Hepatocyte (in vitro differentiated cells): ENCODE measurements around the gene CNTNAP1. TPM values are rescaled to one million over a fixed set of nuclear protein-coding genes. Genes with fewer than 3 reads are reported as not detected.

Experiments used
- DNase-seq: peaks from one replicate; pipeline ENCODE4 v3.0.0-alpha.2; 2016; ENCODE audit warnings: low spot score
- H2AFZ ChIP-seq: fragments of 200-600 bp; sonication (generic); 2 replicates; pipeline ENCODE4 v1.6.0; 2016; ENCODE audit warnings: antibody characterized with exemption, mild to moderate bottlenecking
- H3K27ac ChIP-seq: fragments of 200-600 bp; sonication (generic); 2 replicates; pipeline ENCODE4 v1.5.1; 2016; ENCODE audit warnings: mild to moderate bottlenecking
- H3K27me3 ChIP-seq: fragments of 200-600 bp; sonication (generic); 2 replicates; pipeline ENCODE4 v1.6.1; 2016
- H3K36me3 ChIP-seq: fragments of 200-600 bp; sonication (generic); replicated peaks from 2 replicates; pipeline ENCODE4 v1.5.1; 2016; ENCODE audit warnings: low read depth; ENCODE audit not compliant: insufficient read depth
- H3K4me1 ChIP-seq: fragments of 200-600 bp; sonication (generic); 2 replicates; pipeline ENCODE4 v1.5.1; 2016; ENCODE audit warnings: mild to moderate bottlenecking, moderate library complexity; ENCODE audit not compliant: insufficient read depth
- H3K4me2 ChIP-seq: fragments of 200-600 bp; sonication (generic); 2 replicates; pipeline ENCODE4 v1.6.0; 2016
- H3K4me3 ChIP-seq: fragments of 200-600 bp; sonication (generic); 2 replicates; pipeline ENCODE4 v1.5.1; 2016; ENCODE audit warnings: mild to moderate bottlenecking
- H3K79me2 ChIP-seq: fragments of 200-600 bp; sonication (generic); 2 replicates; pipeline ENCODE4 v1.6.0; 2017; ENCODE audit warnings: mild to moderate bottlenecking
- H3K9me2 ChIP-seq: fragments of 200-600 bp; sonication (generic); replicated peaks from 2 replicates; pipeline ENCODE4 v1.6.0; 2017; ENCODE audit warnings: mild to moderate bottlenecking; ENCODE audit not compliant: insufficient read depth
- H3K9me3 ChIP-seq: fragments of 200-600 bp; sonication (generic); 2 replicates; pipeline ENCODE4 v1.5.1; 2016; ENCODE audit warnings: low read depth, mild to moderate bottlenecking
- H4K20me1 ChIP-seq: fragments of 200-600 bp; sonication (generic); 2 replicates; pipeline ENCODE4 v1.6.0; 2016; ENCODE audit warnings: mild to moderate bottlenecking; ENCODE audit not compliant: insufficient read depth, poor library complexity, severe bottlenecking
- EZH2 ChIP-seq: fragments of 200-600 bp; sonication (generic); IDR thresholded peaks from 2 replicates; pipeline ENCODE4 v1.6.1; 2016; ENCODE audit warnings: antibody characterized with exemption, mild to moderate bottlenecking, borderline replicate concordance
- EZH2phosphoT487 ChIP-seq: fragments of 200-600 bp; sonication (generic); IDR thresholded peaks from one replicate; pipeline ENCODE4 v1.6.1; 2018; ENCODE audit warnings: antibody characterized with exemption, mild to moderate bottlenecking, low read depth, moderate library complexity; ENCODE audit not compliant: unreplicated experiment, severe bottlenecking
- WGBS: methylation state at CpG from one replicate; pipeline ENCODE4 v1.1.6; 2016; ENCODE audit warnings: low lambda C conversion rate; ENCODE audit errors: missing lambda C conversion rate; 5-methylcytosine and 5-hydroxymethylcytosine counted together
- polyA plus RNA-seq: library from polyadenylated mRNA; unstranded; fragments of >200 nt; fragmentation: Nextera tagmentation; extraction: Ambion mirVana; gene quantifications from 2 replicates; pipeline ENCODE4 v1.2.1, GENCODE V29; 2016
- total RNA-seq: library from RNA; depleted of rRNA; stranded (reverse); fragments of >200 nt; gene quantifications from 2 replicates; pipeline ENCODE4 v1.2.3, GENCODE V29; 2014
- TF ChIP-seq, protein P1 (sequence below): fragments of 200-600 bp; sonication (generic); IDR thresholded peaks from 2 replicates; pipeline ENCODE4 v1.5.1; 2016; ENCODE audit warnings: antibody characterized with exemption, mild to moderate bottlenecking; ENCODE audit not compliant: poor library complexity

CNTNAP1 gene
- total and polyA plus RNA-seq, 2 experiments from 2014 or later, result 2.6 to 4.4 TPM

DNA sequence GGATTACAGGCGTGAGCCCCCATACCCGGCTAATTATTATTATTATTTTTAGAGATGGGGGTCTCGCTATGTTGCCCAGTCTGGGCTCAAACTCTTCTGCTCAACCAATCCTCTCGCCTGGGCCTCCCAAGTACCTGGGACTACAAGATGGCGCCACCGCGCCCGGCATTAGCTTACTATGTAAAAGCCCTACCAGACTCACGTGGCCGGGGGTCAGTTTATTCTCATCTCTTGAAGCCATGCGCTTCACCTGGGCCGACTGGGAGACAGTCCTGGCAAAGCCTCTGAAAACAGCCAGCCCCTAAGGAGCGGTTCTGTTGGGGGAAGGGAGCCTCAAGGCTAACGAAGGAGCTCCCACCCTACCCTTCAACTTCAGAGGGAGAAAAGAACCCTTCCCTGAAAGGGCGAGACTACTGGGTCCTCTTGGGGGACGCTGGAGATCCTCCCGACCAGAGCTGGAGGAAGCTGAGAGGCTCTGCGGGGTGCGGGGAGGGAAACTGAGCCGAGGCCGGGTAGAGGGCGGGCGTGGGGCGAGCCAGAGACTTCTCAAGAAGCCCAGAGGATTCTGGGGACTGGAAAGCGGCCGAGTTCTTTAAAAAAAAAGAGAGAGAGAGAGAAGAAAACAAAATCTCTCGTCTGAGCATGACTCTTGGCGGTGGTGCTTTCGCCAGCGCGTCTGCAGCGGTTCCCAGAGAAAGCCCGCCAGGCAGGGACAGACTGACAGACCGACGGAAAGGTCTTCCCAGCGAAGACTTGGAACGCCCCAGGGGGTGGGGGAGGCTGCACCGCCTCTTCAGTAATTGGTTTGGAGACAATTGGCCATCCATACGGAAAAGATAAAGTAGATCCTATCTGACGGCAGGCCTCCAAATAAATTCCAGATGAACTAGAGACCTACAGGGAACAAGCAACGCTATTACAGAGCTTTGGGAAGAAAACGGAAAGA lies 28.9 kb upstream of the CNTNAP1 start:
- H3K4me3 ChIP-seq, result peak overlapping the region; percentile 26
- H3K79me2 ChIP-seq, result no peaks in the 10 kb centered on the region
- peak; percentile 68 for DNase-seq
- no peaks in the 10 kb centered on the region for H3K36me3 ChIP-seq
- no peaks in the 10 kb centered on the region for H3K9me2 ChIP-seq
- H3K9me3 ChIP-seq, result no peaks in the 10 kb centered on the region
- peak overlapping the region; percentile 97 for H2AFZ ChIP-seq
- H3K4me2 ChIP-seq, result peak overlapping the region; percentile 85
- no peaks in the 10 kb centered on the region for H4K20me1 ChIP-seq
- H3K27me3 ChIP-seq, result no peaks in the 10 kb centered on the region
- WGBS, result 33% methylated on average over 34 of the region's 42 CpGs
- H3K4me1 ChIP-seq, result peaks cover 4% of the 10 kb centered on the region
- no peak for TF ChIP-seq EZH2phosphoT487
- H3K27ac ChIP-seq, result peak overlapping the region; percentile 97

DNA sequence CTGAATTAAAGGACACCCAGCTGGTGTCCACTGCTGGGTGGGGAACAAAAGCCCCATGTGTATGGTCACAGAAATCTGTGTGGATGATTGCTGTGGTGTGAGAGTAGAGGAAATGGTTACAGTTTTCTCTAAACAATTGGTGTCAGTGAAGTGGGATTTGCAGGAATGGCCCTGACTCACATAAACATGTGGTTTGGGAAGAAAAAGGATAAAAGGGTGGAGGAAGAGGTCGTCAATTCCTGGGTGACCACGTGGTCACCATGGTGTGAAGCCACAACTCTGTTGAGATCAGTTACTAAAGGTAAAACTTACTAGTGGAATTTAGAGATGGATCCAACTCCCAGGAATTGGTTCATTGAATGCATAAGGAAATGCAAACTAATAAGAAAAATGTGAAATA lies 26.8 kb upstream of the CNTNAP1 start:
- Histone ChIP-seq H3K9me3 (no peaks in the 10 kb centered on the region), H3K9me2 (no peaks in the 10 kb centered on the region), H2AFZ (no peak overlapping the region), H3K79me2 (peaks cover 3% of the 10 kb centered on the region), H3K27me3 (no peaks in the 10 kb centered on the region), H3K4me3 (no peak overlapping the region), H3K27ac (no peak overlapping the region), H3K4me1 (peaks cover 12% of the 10 kb centered on the region), H4K20me1 (no peaks in the 10 kb centered on the region), H3K36me3 (no peaks in the 10 kb centered on the region), H3K4me2 (no peak overlapping the region)
- no peak for DNase-seq
- 61% methylated on average over 2 of the region's 2 CpGs for WGBS
- TF ChIP-seq, protein P1, sequence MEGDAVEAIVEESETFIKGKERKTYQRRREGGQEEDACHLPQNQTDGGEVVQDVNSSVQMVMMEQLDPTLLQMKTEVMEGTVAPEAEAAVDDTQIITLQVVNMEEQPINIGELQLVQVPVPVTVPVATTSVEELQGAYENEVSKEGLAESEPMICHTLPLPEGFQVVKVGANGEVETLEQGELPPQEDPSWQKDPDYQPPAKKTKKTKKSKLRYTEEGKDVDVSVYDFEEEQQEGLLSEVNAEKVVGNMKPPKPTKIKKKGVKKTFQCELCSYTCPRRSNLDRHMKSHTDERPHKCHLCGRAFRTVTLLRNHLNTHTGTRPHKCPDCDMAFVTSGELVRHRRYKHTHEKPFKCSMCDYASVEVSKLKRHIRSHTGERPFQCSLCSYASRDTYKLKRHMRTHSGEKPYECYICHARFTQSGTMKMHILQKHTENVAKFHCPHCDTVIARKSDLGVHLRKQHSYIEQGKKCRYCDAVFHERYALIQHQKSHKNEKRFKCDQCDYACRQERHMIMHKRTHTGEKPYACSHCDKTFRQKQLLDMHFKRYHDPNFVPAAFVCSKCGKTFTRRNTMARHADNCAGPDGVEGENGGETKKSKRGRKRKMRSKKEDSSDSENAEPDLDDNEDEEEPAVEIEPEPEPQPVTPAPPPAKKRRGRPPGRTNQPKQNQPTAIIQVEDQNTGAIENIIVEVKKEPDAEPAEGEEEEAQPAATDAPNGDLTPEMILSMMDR, result no peak
- TF ChIP-seq EZH2phosphoT487 (no peak), EZH2 (no peak)

- TF ChIP-seq EZH2phosphoT487 (no peak), EZH2 (no peak)
- TF ChIP-seq, protein P1, result no peak
- Histone ChIP-seq H3K79me2 (peaks cover 7% of the 10 kb centered on the region), H4K20me1 (no peaks in the 10 kb centered on the region), H3K27me3 (no peaks in the 10 kb centered on the region), H3K27ac (no peak overlapping the region), H2AFZ (no peak overlapping the region), H3K4me3 (no peak overlapping the region), H3K9me3 (no peaks in the 10 kb centered on the region), H3K36me3 (no peaks in the 10 kb centered on the region), H3K4me2 (no peak overlapping the region), H3K4me1 (peaks cover 17% of the 10 kb centered on the region), H3K9me2 (no peaks in the 10 kb centered on the region)
- WGBS, result 92% methylated on average over 9 of the region's 9 CpGs
- no peak for DNase-seq
These were observed 24.3 kb upstream of the CNTNAP1 start for GRCh38 chr17:42657824-42658588.
